ENCODE results near the gene RBM20.

RBM20 gene

GRCh38 chr10:110804376-110804775 is 160.2 kb downstream of the RBM20 start:
- DNase-seq: no peak

GRCh38 chr10:110805292-110805691 is 161.2 kb downstream of the RBM20 start:
- DNase-seq: no peak

- DNase-seq: no peak
Measured at GRCh38 chr10:110806335-110806734, 162.2 kb downstream of the RBM20 start.

GRCh38 chr10:110808123-110808522 is 164.0 kb downstream of the RBM20 start:
- no peak for DNase-seq

- DNase-seq: no peak
Measured at GRCh38 chr10:110808615-110809014, 164.5 kb downstream of the RBM20 start.

GRCh38 chr10:110810625-110811024 is 166.5 kb downstream of the RBM20 start:
- no peak for DNase-seq

GRCh38 chr10:110811791-110812581 is 167.8 kb downstream of the RBM20 start:
- DNase-seq: peak in 8 of 56 donors; percentile 7 to 20 (median 10)

- no peak for DNase-seq
Measured at GRCh38 chr10:110812583-110812982, 168.4 kb downstream of the RBM20 start.

GRCh38 chr10:110813743-110814472 is 169.8 kb downstream of the RBM20 start:
- DNase-seq: no peak

- no peak for DNase-seq
Measured at GRCh38 chr10:110815354-110816004, 171.3 kb downstream of the RBM20 start.

- no peak for DNase-seq
Measured at GRCh38 chr10:110817614-110818013, 173.5 kb downstream of the RBM20 start.

- peak in 1 of 56 donors; percentile 6 for DNase-seq
Measured at GRCh38 chr10:110818311-110819256, 174.4 kb downstream of the RBM20 start.

- DNase-seq: peak in 24 of 56 donors; percentile 5 to 49 (median 24)
Measured at GRCh38 chr10:110820321-110820814, 176.2 kb downstream of the RBM20 start.

GRCh38 chr10:110821508-110821907 is 177.4 kb downstream of the RBM20 start:
- no peak for DNase-seq

GRCh38 chr10:110822035-110822711 is 178.0 kb downstream of the RBM20 start:
- peak in 3 of 56 donors; percentile 9 to 26 (median 21) for DNase-seq

- DNase-seq: peak in 30 of 56 donors; percentile 4 to 76 (median 34)
Measured at GRCh38 chr10:110822712-110823311, 178.7 kb downstream of the RBM20 start.

GRCh38 chr10:110824152-110824441 is 180.0 kb downstream of the RBM20 start:
- DNase-seq: no peak

GRCh38 chr10:110824660-110825059 is 180.5 kb downstream of the RBM20 start:
- no peak for DNase-seq

GRCh38 chr10:110825508-110825907 is 181.4 kb downstream of the RBM20 start:
- DNase-seq: no peak

GRCh38 chr10:110827410-110827809 is 183.3 kb downstream of the RBM20 start:
- no peak for DNase-seq
